ENCODE measurements around the gene DLK2.

The DLK2 gene

DNA sequence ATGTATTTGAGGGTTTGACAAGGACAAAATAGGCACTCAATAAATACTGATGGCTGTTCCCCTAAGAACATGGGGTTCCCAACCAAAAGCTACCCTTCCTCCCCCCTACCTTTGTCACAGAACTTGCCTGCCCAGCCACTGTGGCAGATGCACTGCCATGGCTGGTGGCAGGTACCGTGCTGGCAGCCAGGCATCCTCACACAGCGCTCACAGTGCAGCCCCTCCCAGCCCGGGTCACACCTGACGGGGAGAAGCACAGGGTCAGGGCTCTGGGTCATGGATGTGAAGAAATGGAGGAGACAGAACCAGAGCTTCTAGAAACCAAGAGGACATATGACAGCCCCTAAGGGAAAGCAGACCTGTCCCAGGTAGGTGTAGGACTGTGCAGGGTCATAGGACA, 2.5 kb downstream of the DLK2 start:
- no peak for DNase-seq

GRCh38 chr6:43451939-43452338, 3.4 kb downstream of the DLK2 start:
- no peak for DNase-seq

DNA sequence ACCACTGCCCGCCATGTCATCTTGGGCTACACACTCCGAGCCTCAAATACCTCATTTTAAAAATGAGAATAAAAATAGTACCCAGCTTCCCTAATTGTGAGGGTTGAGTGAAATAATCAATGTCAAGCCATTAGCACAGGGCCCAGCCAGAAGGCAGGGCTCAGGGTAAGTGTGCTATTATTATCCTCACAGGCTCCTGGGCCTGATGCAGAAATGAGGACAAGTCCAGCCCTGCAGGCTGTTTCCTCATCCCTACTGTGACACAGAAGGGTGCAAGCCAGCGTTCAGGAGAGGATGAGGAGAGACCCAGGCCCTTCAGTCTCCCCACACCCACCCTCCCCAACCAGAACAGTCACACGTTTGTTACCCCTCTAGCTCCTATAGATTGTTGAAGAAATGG, 4.0 kb downstream of the DLK2 start:
- DNase-seq, result no peak

- DNase-seq, result no peak
Measured at GRCh38 chr6:43450699-43451131, 4.6 kb downstream of the DLK2 start.

- no peak for DNase-seq
Measured at GRCh38 chr6:43448916-43449315, 6.4 kb downstream of the DLK2 start.

- DNase-seq, result no peak
Measured at GRCh38 chr6:43447604-43448003, 7.7 kb downstream of the DLK2 start.

DNA sequence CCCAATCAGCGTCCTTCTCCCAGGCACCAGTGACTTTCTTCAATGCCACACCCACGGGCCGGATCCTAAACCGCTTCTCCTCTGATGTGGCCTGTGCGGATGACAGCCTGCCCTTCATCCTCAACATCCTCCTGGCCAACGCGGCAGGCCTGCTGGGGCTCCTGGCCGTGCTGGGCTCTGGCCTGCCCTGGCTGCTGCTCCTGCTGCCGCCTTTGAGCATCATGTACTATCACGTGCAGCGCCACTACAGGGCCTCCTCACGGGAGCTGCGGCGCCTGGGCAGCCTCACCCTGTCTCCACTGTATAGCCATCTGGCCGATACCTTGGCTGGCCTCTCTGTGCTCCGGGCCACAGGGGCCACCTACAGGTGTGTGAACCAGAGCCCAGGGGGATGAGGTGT, 9.8 kb downstream of the DLK2 start:
- no peak for DNase-seq

DNA sequence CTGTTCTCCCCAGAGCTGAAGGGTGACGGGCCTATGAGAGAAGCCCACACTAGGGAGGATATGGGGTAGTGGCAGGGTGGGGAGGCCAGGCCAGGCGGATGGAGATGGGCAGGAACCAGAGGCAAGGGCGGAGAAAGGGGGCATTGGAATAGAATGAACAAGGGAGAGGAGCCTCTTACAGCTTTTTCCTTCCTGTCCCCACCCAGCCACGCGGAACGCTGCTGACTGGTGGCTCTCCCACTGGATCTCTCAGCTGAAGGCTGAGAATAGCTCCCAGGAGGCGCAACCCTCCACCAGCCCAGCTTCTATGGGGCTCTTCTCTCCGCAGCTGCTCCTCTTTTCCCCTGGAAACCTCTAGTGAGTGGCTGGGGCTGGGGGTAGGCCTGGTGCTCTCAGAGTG, 10.8 kb downstream of the DLK2 start:
- no peak for DNase-seq

DNA sequence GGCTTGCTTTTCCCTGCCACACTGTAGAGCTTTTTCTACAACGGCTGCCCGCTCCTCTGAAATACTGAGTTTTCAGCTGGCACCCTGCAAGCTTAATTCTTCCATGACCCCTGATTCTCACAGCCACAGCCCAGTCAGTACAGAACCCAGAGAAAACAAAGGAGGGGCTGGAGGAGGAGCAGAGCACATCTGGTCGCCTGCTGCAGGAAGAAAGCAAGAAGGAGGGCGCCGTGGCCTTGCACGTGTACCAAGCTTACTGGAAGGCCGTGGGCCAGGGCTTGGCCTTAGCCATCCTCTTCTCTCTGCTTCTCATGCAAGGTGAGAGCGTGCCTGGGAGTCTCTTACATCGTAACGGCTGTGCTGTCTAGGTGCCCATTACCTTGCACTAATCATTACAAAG, 11.3 kb downstream of the DLK2 start:
- DNase-seq, result no peak

GRCh38 chr6:43442935-43443334, 12.4 kb downstream of the DLK2 start:
- no peak for DNase-seq

- no peak for DNase-seq
Measured at GRCh38 chr6:43437700-43438099, 17.6 kb downstream of the DLK2 start.

DNA sequence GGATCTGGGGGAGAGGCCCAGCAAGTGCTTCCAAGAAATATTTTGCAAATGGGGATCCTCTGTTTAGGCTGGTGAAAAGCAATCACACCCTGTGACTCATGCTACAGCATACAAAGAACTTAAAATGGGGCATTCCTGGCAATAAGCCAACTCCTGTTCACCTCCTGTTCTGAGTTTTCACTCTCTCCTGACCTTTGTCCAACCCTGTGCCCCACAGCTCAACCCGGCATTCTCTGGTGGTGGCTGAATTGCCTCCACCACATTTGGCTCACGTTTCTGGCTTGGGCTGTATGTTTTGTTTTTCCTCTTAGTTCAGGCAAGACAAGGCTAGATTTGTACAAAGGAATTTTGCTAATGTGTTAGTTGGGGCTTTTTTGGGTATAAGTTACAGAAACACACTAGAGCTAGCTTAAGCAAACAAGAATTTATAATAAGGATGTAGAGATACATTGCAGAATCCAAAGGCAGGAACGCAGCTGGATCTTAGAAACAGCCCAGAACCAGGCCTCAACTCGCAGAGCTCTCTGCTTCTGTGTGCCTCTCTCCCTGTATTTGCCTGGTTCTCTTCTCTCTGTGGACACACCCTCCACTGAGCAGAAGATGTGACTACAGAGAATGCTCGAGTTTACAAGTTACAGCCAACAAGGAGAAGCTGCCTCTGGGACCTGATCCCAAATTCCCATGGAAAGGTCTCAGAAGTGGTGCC, 18.6 kb downstream of the DLK2 start:
- DNase-seq, result no peak

GRCh38 chr6:43435682-43436437, 19.5 kb downstream of the DLK2 start:
- DNase-seq, result no peak

DNA sequence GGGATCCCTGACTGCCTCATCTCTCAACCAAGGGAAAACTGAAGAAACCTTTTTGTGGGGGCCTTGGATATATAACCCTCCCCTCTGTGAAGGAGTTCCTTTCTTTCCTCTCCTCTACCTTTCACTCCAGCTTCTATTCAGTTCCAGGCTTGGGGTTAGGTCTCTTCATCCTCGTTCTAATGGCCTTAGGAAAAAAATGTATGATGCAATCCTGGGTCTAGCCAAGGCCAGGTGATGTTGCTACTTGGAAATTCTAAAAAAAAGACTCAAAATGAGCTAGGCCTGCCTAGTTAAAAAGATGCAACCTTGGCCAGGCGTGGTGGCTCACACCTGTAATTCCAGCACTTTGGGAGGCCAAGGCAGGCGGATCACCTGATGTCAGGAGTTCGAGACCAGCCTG, 20.4 kb downstream of the DLK2 start:
- DNase-seq, result no peak

GRCh38 chr6:43434001-43434840, 21.1 kb downstream of the DLK2 start:
- DNase-seq, result no peak

DNA sequence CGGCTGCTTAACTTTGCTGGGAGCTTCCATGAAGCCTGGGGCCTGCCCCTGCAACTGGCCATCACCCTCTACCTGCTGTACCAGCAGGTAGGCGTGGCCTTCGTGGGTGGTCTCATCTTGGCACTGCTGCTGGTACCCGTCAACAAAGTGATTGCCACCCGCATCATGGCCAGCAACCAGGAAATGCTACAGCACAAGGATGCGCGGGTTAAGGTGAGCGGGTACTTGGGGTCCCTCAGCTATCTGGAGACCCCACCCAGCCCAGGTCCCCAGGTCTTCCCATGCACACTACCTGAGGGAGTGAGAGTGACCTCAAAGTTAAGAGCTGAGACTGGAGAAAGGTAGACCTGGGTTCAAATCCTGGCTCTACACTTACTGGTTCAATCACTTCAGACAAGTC, 22.2 kb downstream of the DLK2 start:
- no peak for DNase-seq

DNA sequence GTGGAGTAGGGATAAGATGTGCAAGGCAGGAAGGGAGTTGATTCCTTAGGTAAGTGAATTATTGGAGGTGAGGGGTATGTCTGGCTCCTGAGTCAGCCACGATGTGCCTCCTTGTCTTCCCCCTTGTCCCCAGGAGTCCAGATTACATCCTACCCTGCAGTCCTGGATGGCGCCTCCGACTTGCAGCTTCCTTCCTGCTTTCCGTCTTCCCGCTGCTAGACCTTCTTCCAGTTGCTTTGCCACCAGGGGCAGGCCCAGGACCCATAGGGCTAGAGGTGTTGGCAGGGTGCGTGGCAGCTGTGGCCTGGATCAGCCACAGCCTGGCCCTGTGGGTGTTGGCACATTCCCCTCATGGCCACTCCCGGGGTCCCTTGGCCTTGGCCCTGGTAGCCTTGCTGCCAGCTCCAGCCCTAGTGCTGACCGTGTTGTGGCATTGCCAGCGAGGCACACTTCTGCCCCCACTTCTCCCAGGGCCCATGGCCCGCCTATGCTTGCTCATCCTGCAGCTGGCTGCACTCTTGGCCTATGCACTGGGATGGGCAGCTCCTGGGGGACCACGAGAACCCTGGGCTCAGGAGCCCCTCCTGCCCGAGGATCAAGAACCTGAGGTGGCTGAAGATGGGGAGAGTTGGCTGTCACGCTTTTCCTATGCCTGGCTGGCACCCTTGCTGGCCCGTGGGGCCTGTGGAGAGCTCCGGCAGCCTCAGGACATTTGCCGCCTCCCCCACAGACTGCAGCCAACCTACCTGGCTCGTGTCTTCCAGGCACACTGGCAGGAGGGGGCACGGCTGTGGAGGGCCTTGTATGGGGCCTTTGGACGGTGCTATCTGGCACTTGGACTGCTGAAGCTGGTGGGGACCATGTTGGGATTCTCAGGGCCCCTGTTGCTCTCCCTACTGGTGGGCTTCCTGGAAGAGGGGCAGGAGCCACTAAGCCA, 23.1 kb downstream of the DLK2 start:
- DNase-seq, result no peak

- no peak for DNase-seq
Measured at GRCh38 chr6:43428874-43429273, 26.5 kb downstream of the DLK2 start.

DNA sequence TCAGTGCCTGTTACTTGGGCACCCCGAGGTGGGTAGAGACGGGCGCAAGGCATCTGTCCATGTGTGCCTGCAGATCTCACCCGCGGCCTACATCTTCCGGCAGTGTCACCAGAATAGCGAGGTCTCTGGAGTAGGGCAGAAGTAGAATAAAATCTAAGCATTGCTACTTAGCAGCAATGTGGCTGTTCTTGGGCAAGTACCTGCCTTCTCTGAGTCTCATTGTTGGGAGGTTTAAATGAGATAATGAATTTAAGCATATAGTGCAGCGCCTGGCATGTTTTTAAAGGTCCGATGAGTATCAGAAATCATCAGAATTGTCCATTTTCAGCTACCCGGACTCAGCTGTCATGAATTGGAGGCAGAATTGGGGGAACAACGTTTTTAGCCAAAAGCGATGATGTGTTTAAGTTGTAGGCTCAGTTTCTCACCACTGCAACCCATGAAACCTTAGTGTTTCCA, 27.2 kb downstream of the DLK2 start:
- no peak for DNase-seq

- peak; percentile 96 for DNase-seq
Measured at GRCh38 chr6:43427406-43428111, 27.8 kb downstream of the DLK2 start, which contains the start of gene ABCC10. Gene ABCC10, plus strand, starts transcription at chr6:43427541. Its CDS starts 438 bp downstream, at chr6:43427979.

GRCh38 chr6:43426928-43427405, 28.4 kb downstream of the DLK2 start:
- DNase-seq, result no peak

All from activated CD4-positive, alpha-beta T cell treated with anti-CD3 and anti-CD28 coated beads, Interleukin-2, amount 50 U/mL, for 16 hours (primary cell).